Activated naive CD8-positive, alpha-beta T cell treated with anti-CD3 and anti-CD28 coated beads for 36 hours (primary cell): ENCODE data around the gene ERMARD. TPM values are rescaled to one million over a fixed set of nuclear protein-coding genes. Genes with fewer than 3 reads are reported as not detected.
A peak's percentile ranks its signal among the peaks of the same experiment; 100 is the strongest.

Experiments used
- DNase-seq: peaks from one replicate; pipeline ENCODE4 v3.0.0; 2021
- H3K27ac Mint-ChIP-seq: one replicate; pipeline ENCODE4 v1.8.0; 2022; ENCODE audit warnings: mild to moderate bottlenecking, moderate library complexity, mixed read lengths
- H3K27me3 Mint-ChIP-seq: one replicate; pipeline ENCODE4 v1.8.0; 2022; ENCODE audit warnings: mild to moderate bottlenecking, mixed read lengths
- H3K36me3 Mint-ChIP-seq: one replicate; pipeline ENCODE4 v1.8.0; 2021; ENCODE audit warnings: mild to moderate bottlenecking, mixed read lengths
- H3K4me1 Mint-ChIP-seq: one replicate; pipeline ENCODE4 v1.8.0; 2021; ENCODE audit warnings: mixed read lengths
- H3K4me3 Mint-ChIP-seq: one replicate; pipeline ENCODE4 v1.8.0; 2022; ENCODE audit warnings: mild to moderate bottlenecking, moderate library complexity, mixed read lengths
- H3K9me3 Mint-ChIP-seq: one replicate; pipeline ENCODE4 v1.8.0; 2022; ENCODE audit warnings: mixed read lengths
- total RNA-seq, 2 experiments: library from RNA; stranded (reverse); gene quantifications; one replicate each; pipeline ENCODE4 v1.2.3, GENCODE V29; 2021

ERMARD gene
- total RNA-seq, 2 experiments from 2014 or later: 24.0 to 26.2 TPM

DNA sequence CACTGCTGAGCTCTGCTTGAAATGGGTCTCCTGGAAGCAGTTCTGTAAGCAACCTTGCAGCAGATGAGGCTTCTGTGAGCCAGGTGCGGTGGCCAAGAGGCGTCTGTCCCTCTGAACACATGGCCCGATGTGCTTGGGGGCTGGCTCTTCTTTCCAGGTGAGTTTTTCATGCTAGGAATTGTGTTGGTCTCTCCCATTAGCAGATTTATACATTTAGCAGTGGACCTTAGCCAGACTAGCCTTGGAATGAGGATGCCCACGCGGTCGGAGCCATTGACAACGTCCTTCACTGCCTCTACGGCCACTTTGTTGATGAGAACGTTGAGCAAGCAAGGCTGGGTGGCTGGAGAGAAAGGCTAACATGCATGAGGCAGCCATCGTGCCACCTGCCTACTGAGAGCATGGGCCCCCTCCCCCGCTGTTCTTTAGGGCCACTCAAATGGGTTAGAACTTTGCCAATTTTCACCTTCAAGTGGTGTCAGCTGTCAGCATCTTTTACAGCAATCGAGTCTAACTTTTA, 33.5 kb downstream of the ERMARD start:
- H3K27me3 Mint-ChIP-seq: peaks cover 11% of the 10 kb centered on the region
- H3K36me3 Mint-ChIP-seq: peaks cover 31% of the 10 kb centered on the region
- H3K4me3 Mint-ChIP-seq: no peak overlapping the region
- peaks cover 3% of the 10 kb centered on the region for H3K4me1 Mint-ChIP-seq
- no peak for DNase-seq
- no peaks in the 10 kb centered on the region for H3K9me3 Mint-ChIP-seq
- H3K27ac Mint-ChIP-seq: no peak overlapping the region

DNA sequence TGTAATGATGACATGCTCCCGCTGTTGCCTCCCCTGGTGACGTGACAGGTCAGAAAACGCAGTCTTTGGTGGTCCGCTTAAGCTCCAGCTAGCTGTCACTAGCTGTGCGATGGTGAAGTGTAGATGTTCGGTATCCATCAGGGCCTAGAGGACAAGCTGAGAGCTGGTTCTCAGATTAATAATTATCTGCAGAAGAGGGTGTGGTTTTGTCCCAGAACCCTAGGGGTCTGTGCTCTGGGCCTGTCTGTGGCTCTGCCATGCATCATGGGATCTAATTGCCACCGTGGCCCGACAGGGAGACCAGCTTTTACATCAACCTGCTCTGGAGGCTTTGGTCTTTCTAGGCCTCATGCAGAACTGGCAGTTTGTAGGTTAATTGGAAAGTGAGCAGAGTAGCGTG, 34.1 kb downstream of the ERMARD start:
- Mint-ChIP-seq H3K9me3 (no peaks in the 10 kb centered on the region), H3K4me1 (peaks cover 9% of the 10 kb centered on the region), H3K27me3 (peaks cover 15% of the 10 kb centered on the region), H3K36me3 (peaks cover 24% of the 10 kb centered on the region), H3K4me3 (no peak overlapping the region), H3K27ac (no peak overlapping the region)
- DNase-seq: no peak

DNA sequence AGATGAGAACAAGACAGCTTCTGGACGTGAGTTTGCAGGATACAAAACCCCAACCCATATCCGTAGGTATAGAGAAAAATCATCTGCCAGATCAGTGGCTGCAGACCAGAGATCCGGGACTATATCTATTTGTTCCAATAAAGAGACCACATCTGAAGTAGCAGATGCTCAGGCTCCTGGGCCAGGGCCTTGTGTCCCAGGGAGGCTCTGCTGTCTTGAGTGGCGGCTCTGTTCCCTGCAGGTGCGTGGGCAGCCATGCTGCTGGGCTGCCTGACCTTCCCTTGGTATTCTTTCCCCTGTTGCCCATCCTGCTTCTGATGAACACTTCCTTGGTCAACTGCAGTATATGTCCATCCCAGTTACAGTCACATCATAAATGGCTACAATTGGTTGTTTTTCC, 34.9 kb downstream of the ERMARD start:
- no peak for DNase-seq
- H3K27me3 Mint-ChIP-seq: peaks cover 23% of the 10 kb centered on the region
- H3K9me3 Mint-ChIP-seq: no peaks in the 10 kb centered on the region
- peaks cover 13% of the 10 kb centered on the region for H3K4me1 Mint-ChIP-seq
- no peak overlapping the region for H3K4me3 Mint-ChIP-seq
- H3K27ac Mint-ChIP-seq: no peak overlapping the region
- peaks cover 19% of the 10 kb centered on the region for H3K36me3 Mint-ChIP-seq

DNA sequence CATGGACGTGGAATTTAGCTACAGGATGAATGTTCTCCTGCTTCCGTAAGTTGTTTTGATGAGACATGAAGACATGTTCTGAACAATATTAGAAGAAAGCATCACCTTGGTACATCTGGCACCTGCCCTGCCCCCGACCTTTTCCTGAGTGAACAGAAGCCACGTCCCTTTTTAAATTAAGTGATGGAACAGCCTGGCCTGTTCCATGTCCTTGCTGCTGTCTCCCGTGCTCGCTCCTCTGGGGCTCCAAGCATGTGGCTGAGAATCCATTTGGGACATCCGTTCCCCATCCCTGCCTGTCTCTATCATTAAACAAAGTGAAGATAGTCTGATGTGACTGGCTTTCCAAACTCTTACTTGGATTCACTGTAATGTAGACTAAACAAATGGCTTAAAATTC, 36.4 kb downstream of the ERMARD start:
- H3K27ac Mint-ChIP-seq: no peak overlapping the region
- DNase-seq: no peak
- H3K4me1 Mint-ChIP-seq: peaks cover 13% of the 10 kb centered on the region
- no peak overlapping the region for H3K4me3 Mint-ChIP-seq
- H3K36me3 Mint-ChIP-seq: peaks cover 13% of the 10 kb centered on the region
- no peaks in the 10 kb centered on the region for H3K9me3 Mint-ChIP-seq
- H3K27me3 Mint-ChIP-seq: peaks cover 38% of the 10 kb centered on the region

GRCh38 chr6:169788809-169789145, 37.4 kb downstream of the ERMARD start:
- no peak for DNase-seq
- Mint-ChIP-seq H3K27me3 (peaks cover 47% of the 10 kb centered on the region), H3K9me3 (no peaks in the 10 kb centered on the region), H3K27ac (no peak overlapping the region), H3K36me3 (peaks cover 5% of the 10 kb centered on the region), H3K4me3 (no peak overlapping the region), H3K4me1 (peaks cover 13% of the 10 kb centered on the region)

DNA sequence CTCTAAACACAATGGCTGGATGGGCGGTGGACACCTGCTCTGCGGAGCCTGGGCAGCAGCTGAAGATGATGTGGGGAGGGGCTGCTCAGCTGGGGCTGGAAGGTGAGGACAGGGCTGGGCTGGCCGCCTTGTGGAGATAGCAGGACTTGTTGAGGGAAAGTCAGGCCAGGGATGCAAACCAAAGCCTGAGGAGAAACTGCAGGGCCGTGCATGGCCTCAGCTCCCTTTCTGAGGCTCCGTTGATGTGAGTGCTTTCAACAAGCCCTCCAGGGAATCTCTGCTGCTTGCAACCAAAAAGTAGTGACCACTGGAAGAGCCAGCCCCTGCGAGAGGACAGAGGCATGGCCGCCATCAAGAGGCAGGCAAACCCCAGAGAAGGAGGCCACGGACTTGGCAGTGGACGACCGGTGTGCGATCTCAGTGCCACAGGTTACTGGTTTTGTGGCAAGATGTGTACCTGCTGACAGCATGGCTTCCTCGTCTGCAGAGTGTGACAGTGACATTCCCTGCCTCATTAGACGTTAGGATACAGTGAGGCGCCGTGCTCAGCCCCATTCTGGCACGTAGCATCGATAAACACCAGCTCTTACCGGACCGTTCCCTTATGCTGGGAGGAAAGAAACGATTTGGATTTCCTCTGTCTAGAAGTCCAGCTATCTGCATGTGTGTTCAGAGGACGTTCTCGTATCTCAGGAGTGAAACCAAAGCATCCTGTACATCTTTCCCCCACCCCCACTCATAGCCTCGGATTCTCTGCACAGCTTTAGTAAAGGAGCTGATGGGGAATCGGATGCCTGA, 37.9 kb downstream of the ERMARD start:
- peaks cover 13% of the 10 kb centered on the region for H3K4me1 Mint-ChIP-seq
- peaks cover 53% of the 10 kb centered on the region for H3K27me3 Mint-ChIP-seq
- no peaks in the 10 kb centered on the region for H3K9me3 Mint-ChIP-seq
- no peak overlapping the region for H3K27ac Mint-ChIP-seq
- no peak for DNase-seq
- peak overlapping the region; percentile 77 for H3K4me3 Mint-ChIP-seq
- no peaks in the 10 kb centered on the region for H3K36me3 Mint-ChIP-seq

DNA sequence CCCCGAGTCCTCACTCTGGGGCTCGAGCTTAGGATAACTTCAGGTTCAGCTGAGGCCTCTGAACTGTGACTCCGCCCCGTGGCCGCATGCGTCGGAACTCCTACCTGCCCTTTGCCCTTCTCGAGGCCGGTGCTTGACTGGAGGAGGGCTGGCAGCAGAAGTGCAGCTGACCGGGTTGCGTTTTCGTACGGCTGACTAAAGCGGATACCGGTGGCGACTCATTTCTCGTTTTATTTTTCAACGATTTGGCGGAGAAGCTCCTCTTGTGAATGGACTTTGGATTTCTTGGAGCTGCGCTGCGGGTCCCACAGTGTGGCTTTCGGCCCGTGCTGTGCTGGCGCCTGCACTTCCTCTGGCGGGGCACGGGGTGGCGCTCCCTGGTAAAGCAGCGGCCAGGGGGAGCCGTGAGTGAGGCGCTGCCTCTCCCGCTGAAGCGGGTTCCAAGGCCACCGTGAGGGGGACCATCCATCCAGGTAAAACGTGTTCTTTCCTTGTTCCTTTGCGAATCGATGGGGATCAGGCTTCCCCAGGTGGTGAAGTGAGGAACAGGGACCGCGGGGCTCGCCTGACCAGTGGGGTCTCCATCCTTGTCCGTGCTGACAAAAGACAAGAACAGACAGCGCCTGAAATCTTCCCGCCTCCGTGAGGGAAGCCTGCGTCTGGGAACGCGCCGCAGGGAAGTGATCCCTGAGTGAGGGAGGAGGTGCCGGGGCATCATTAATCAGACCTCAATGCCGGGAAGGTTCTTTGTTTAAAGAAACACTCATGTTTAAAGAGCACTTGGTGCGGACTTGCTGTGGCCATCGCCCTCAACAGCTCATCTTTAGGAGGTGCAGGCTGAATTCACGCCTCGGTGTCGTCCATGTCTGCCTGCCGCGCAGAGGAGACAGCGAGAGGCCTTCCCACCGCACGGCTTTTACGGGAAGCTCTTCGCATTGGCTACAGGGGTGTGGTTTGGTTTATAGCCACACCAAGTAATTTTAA, 38.8 kb downstream of the ERMARD start:
- DNase-seq: peak; percentile 81
- Mint-ChIP-seq H3K27ac (no peak overlapping the region), H3K4me1 (peaks cover 13% of the 10 kb centered on the region), H3K4me3 (peak overlapping the region; percentile 77), H3K36me3 (no peaks in the 10 kb centered on the region), H3K27me3 (peaks cover 60% of the 10 kb centered on the region), H3K9me3 (no peaks in the 10 kb centered on the region)

DNA sequence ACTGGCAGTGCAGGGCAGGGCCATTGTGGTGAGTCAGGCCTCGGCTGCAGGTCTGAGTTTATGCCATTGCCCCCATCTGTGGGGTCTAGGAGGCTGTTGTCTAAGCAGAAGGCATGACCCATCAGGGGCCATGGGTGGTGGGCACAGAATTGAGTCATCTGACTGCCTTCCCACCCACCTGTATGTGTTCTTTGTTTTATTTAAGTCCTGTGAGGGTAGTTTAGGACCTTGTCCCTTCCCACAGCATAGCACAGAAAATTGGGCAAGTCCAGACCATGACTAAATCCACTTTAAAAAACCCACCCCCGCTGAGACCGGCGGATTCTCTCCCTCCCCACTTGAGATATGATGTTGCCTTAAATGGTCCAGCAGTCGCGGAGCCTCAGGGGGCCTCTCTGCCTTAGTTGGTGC, 40.3 kb downstream of the ERMARD start:
- H3K36me3 Mint-ChIP-seq: no peaks in the 10 kb centered on the region
- no peak overlapping the region for H3K4me3 Mint-ChIP-seq
- H3K27ac Mint-ChIP-seq: no peak overlapping the region
- peaks cover 13% of the 10 kb centered on the region for H3K4me1 Mint-ChIP-seq
- peaks cover 73% of the 10 kb centered on the region for H3K27me3 Mint-ChIP-seq
- no peak for DNase-seq
- H3K9me3 Mint-ChIP-seq: no peaks in the 10 kb centered on the region

- H3K4me1 Mint-ChIP-seq: peaks cover 13% of the 10 kb centered on the region
- no peak overlapping the region for H3K27ac Mint-ChIP-seq
Observed at GRCh38 chr6:169792306-169793015, 41.0 kb downstream of the ERMARD start.

GRCh38 chr6:169793408-169793807, 42.0 kb downstream of the ERMARD start:
- no peak overlapping the region for H3K4me3 Mint-ChIP-seq
- peaks cover 13% of the 10 kb centered on the region for H3K4me1 Mint-ChIP-seq
- H3K9me3 Mint-ChIP-seq: no peaks in the 10 kb centered on the region
- no peak overlapping the region for H3K27ac Mint-ChIP-seq
- H3K36me3 Mint-ChIP-seq: no peaks in the 10 kb centered on the region
- DNase-seq: no peak
- peaks cover 86% of the 10 kb centered on the region for H3K27me3 Mint-ChIP-seq

More at GRCh38 chr6:169792306-169793015, 41.0 kb downstream of the ERMARD start:
- H3K9me3 Mint-ChIP-seq: no peaks in the 10 kb centered on the region
- H3K36me3 Mint-ChIP-seq: no peaks in the 10 kb centered on the region
- peaks cover 77% of the 10 kb centered on the region for H3K27me3 Mint-ChIP-seq
- DNase-seq: no peak
- no peak overlapping the region for H3K4me3 Mint-ChIP-seq

DNA sequence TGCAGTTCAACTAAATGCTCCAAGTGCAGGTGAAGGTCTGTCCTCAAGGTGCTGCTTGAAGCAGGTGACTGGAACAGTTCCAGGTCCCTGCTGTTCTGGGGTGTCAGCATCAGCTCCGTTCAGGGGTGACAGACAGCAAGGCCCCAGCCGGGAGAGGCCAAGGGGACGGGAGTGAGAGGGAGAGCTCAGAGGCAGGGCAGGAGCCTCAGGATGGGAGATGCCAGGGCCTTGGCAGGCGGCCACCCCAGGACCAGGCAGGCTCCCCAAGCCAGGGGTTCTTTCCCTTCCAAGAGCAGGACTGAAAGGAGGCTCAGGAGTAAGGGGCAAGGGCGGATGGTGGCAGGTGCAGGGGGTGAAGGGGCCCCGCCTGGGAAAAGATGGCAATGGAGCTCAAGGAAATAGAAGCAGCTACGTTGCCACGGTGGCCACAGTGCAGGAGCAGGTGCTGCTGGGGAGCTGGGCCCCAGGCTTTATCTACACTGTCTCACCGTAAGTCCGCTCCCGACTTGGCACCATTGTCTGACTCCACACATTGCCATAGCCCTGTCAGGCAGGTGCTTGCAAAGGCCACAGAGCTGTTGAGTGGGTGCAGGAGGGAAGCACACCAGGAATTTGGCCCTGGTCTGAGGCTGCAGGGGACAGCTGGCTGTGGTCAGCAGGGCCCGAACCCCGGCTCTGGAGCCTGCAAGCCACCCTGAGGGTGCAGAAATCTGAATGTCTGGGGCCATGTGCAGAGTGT, 43.1 kb downstream of the ERMARD start:
- Mint-ChIP-seq H3K36me3 (no peaks in the 10 kb centered on the region), H3K27me3 (peaks cover 90% of the 10 kb centered on the region), H3K4me1 (peaks cover 13% of the 10 kb centered on the region), H3K4me3 (no peak overlapping the region), H3K27ac (no peak overlapping the region), H3K9me3 (no peaks in the 10 kb centered on the region)
- no peak for DNase-seq

GRCh38 chr6:169795196-169795595, 43.8 kb downstream of the ERMARD start:
- H3K4me3 Mint-ChIP-seq: no peak overlapping the region
- peaks cover 6% of the 10 kb centered on the region for H3K4me1 Mint-ChIP-seq
- peaks cover 87% of the 10 kb centered on the region for H3K27me3 Mint-ChIP-seq
- no peak overlapping the region for H3K27ac Mint-ChIP-seq
- no peaks in the 10 kb centered on the region for H3K36me3 Mint-ChIP-seq
- H3K9me3 Mint-ChIP-seq: no peaks in the 10 kb centered on the region
- no peak for DNase-seq

- H3K4me1 Mint-ChIP-seq: peaks cover 17% of the 10 kb centered on the region
- no peak overlapping the region for H3K27ac Mint-ChIP-seq
- no peaks in the 10 kb centered on the region for H3K36me3 Mint-ChIP-seq
- peaks cover 70% of the 10 kb centered on the region for H3K27me3 Mint-ChIP-seq
- H3K4me3 Mint-ChIP-seq: no peak overlapping the region
- H3K9me3 Mint-ChIP-seq: no peaks in the 10 kb centered on the region
- DNase-seq: no peak
Observed at GRCh38 chr6:169798764-169799473, 47.5 kb downstream of the ERMARD start.

DNA sequence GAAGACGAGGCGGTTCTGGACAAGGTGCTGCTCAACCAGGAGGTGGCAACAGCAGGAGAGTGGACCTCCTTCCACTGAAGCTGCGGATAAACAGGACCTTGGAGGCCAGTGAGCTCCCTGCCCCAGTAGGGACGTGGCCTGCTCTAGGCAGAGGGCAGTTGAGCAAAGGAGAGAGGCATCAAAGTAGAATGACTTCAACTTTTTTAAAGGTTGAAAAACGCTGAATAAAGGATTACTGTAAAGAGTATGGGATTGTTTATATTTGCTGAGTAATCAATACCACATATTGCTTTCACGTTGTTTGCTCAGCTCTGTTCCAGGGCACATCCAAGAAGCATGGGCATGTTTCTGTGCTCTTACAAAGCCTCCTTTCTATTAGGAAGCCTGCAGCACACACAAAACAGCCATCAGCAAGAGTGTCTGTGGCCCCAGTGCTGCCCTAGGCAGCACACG, 48.1 kb downstream of the ERMARD start:
- Mint-ChIP-seq H3K9me3 (no peaks in the 10 kb centered on the region), H3K27ac (no peak overlapping the region), H3K27me3 (peaks cover 72% of the 10 kb centered on the region), H3K4me3 (no peak overlapping the region), H3K4me1 (peaks cover 23% of the 10 kb centered on the region), H3K36me3 (no peaks in the 10 kb centered on the region)
- no peak for DNase-seq
